Measurements from ENCODE around the gene ABCA2.
A peak's percentile ranks its signal among the peaks of the same experiment; 100 is the strongest.

ABCA2 gene

DNA sequence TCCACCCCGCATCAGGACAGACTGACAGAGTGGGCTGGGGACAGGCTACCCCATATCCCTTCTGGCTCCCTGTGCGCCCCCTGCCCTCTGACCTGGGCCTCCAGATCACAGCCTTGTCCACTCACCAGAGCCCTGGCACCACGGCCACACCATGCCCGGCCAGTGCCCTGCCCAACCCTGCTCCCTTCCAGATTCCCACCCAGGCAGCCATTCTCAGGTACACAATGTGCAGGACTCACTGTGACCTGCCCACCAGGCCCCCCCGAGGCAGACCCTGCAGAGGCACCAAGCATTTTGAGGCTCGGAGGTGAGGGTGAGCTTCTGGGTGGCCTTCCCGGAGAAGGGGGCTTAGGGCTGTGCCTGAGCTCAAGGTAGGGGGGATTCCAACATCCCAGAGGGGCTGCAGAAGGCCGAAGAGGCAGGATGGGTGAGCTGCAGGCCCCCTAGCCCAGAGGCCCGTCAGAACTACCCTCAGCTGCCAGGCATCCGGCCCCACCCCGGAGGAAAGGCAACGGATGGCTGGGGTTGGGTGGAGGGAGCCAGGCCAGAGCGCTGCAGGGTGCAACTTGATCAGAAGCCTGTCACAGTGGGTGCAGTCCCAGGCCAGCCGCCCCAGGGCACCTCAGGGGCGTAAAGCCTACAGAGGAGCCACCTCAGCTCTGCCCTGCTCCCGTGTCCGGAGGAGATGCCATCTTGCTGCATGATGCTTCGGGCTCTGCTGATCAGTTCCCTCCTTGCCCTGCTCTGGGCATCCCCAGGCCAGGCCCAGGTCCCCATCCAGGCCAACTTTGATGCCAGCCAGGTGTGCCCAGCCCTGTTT is 45.6 kb downstream of the ABCA2 start, which contains the start of gene LCNL1:
Gene LCNL1, plus strand, starts transcription at position 762 of the 820 bp plus-strand sequence. CDS start 594 bp downstream, outside the sequence.
- no peak within 1 kb of the TSS for H3K9ac ChIP-seq (ENCODE audit: low read depth, low read length)
- no peak within 1 kb of the TSS for H3K27ac ChIP-seq (ENCODE audit: low read depth, low read length)
- no peaks in the 10 kb centered on the region for H3K36me3 ChIP-seq (ENCODE audit: control insufficient read depth, insufficient read depth, low read length)
- H3K27me3 ChIP-seq (ENCODE audit: control insufficient read depth, insufficient read depth, low read length): peaks cover 28% of the 10 kb centered on the region
- no peaks in the 10 kb centered on the region for H3K9me3 ChIP-seq (ENCODE audit: control insufficient read depth, insufficient read depth, low read length)
- peaks cover 1% of the 10 kb centered on the region; the same call in 1 of the 2 replicates for H3K4me1 ChIP-seq (ENCODE audit: control insufficient read depth, insufficient read depth, low read length)
- no peak within 1 kb of the TSS for H3K4me3 ChIP-seq (ENCODE audit: low read depth, low read length)

GRCh38 chr9:136981588-136982231 is 46.3 kb downstream of the ABCA2 start:
- no peak overlapping the region for H3K4me3 ChIP-seq (ENCODE audit: low read depth, low read length)
- H3K36me3 ChIP-seq (ENCODE audit: control insufficient read depth, insufficient read depth, low read length): no peaks in the 10 kb centered on the region
- H3K9ac ChIP-seq (ENCODE audit: low read depth, low read length): no peak overlapping the region
- peaks cover 5% of the 10 kb centered on the region; the same call in 1 of the 2 replicates for H3K4me1 ChIP-seq (ENCODE audit: control insufficient read depth, insufficient read depth, low read length)
- H3K9me3 ChIP-seq (ENCODE audit: control insufficient read depth, insufficient read depth, low read length): no peaks in the 10 kb centered on the region
- no peak overlapping the region for H3K27ac ChIP-seq (ENCODE audit: low read depth, low read length)
- H3K27me3 ChIP-seq (ENCODE audit: control insufficient read depth, insufficient read depth, low read length): peaks cover 35% of the 10 kb centered on the region

- Histone ChIP-seq H3K9ac (ENCODE audit: low read depth, low read length) (no peak overlapping the region), H3K27ac (ENCODE audit: low read depth, low read length) (no peak overlapping the region), H3K27me3 (ENCODE audit: control insufficient read depth, insufficient read depth, low read length) (peaks cover 30% of the 10 kb centered on the region), H3K9me3 (ENCODE audit: control insufficient read depth, insufficient read depth, low read length) (no peaks in the 10 kb centered on the region), H3K4me3 (ENCODE audit: low read depth, low read length) (no peak overlapping the region), H3K4me1 (ENCODE audit: control insufficient read depth, insufficient read depth, low read length) (peaks cover 5% of the 10 kb centered on the region; the same call in 1 of the 2 replicates), H3K36me3 (ENCODE audit: control insufficient read depth, insufficient read depth, low read length) (no peaks in the 10 kb centered on the region)
Observed at GRCh38 chr9:136980669-136981478, 47.2 kb downstream of the ABCA2 start.

- H3K27me3 ChIP-seq (ENCODE audit: control insufficient read depth, insufficient read depth, low read length): peaks cover 22% of the 10 kb centered on the region
- peaks cover 5% of the 10 kb centered on the region; the same call in 1 of the 2 replicates for H3K4me1 ChIP-seq (ENCODE audit: control insufficient read depth, insufficient read depth, low read length)
- no peak overlapping the region for H3K27ac ChIP-seq (ENCODE audit: low read depth, low read length)
- H3K9me3 ChIP-seq (ENCODE audit: control insufficient read depth, insufficient read depth, low read length): no peaks in the 10 kb centered on the region
- no peak overlapping the region for H3K9ac ChIP-seq (ENCODE audit: low read depth, low read length)
- H3K4me3 ChIP-seq (ENCODE audit: low read depth, low read length): no peak overlapping the region
- H3K36me3 ChIP-seq (ENCODE audit: control insufficient read depth, insufficient read depth, low read length): no peaks in the 10 kb centered on the region
Observed at GRCh38 chr9:136979769-136980587, 48.1 kb downstream of the ABCA2 start.

GRCh38 chr9:136978865-136979544 is 49.0 kb downstream of the ABCA2 start:
- Histone ChIP-seq H3K9ac (ENCODE audit: low read depth, low read length) (no peak overlapping the region), H3K36me3 (ENCODE audit: control insufficient read depth, insufficient read depth, low read length) (no peaks in the 10 kb centered on the region), H3K4me1 (ENCODE audit: control insufficient read depth, insufficient read depth, low read length) (peaks cover 5% of the 10 kb centered on the region; the same call in 1 of the 2 replicates), H3K27me3 (ENCODE audit: control insufficient read depth, insufficient read depth, low read length) (peaks cover 15% of the 10 kb centered on the region), H3K4me3 (ENCODE audit: low read depth, low read length) (peak overlapping the region; percentile 29; the same call in 1 of the 2 replicates), H3K27ac (ENCODE audit: low read depth, low read length) (no peak overlapping the region), H3K9me3 (ENCODE audit: control insufficient read depth, insufficient read depth, low read length) (no peaks in the 10 kb centered on the region)

DNA sequence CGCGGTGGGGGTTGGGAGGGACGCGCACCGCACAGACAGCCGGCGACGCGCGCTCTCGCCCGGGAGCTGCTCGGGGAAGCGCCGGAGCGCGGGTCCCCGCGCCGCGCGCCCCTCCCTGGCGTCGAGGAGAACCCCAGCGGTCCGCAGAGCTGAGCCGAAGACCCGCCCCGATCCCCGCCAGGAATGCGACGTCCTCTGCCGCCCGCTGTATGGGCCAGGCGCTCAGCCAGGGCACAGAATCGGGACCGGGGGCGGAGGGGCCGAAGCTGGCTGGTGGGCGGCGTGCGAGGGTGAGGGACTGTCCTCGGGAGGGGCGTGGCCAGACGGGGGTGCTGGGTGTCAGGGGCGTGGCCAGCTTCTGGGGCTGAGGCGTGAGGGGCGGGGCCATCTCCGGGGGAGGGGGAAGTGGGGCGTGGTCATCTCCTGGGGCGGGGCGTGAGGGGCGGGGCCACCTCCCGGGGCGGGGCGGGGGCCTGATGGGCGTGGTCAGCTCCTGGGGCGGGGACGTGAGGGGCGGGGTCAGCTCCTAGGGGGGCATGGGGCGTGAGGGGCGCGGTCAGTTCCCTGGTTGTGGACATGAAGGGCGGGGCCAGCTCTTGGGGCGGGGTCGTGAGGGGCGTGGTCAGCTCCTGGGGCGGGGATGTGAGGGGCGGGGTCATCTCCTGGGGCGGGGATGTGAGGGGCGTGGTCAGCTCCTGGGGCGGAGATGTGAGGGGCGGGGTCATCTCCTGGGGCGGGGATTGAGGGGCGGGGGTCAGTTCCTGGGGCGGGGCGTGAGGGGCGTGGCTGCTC is 49.8 kb downstream of the ABCA2 start:
- H3K4me3 ChIP-seq (ENCODE audit: low read depth, low read length): peak overlapping the region; percentile 80
- no peaks in the 10 kb centered on the region for H3K36me3 ChIP-seq (ENCODE audit: control insufficient read depth, insufficient read depth, low read length)
- H3K9me3 ChIP-seq (ENCODE audit: control insufficient read depth, insufficient read depth, low read length): no peaks in the 10 kb centered on the region
- H3K27me3 ChIP-seq (ENCODE audit: control insufficient read depth, insufficient read depth, low read length): peaks cover 10% of the 10 kb centered on the region
- H3K27ac ChIP-seq (ENCODE audit: low read depth, low read length): no peak overlapping the region
- H3K9ac ChIP-seq (ENCODE audit: low read depth, low read length): no peak overlapping the region
- peaks cover 5% of the 10 kb centered on the region; the same call in 1 of the 2 replicates for H3K4me1 ChIP-seq (ENCODE audit: control insufficient read depth, insufficient read depth, low read length)

DNA sequence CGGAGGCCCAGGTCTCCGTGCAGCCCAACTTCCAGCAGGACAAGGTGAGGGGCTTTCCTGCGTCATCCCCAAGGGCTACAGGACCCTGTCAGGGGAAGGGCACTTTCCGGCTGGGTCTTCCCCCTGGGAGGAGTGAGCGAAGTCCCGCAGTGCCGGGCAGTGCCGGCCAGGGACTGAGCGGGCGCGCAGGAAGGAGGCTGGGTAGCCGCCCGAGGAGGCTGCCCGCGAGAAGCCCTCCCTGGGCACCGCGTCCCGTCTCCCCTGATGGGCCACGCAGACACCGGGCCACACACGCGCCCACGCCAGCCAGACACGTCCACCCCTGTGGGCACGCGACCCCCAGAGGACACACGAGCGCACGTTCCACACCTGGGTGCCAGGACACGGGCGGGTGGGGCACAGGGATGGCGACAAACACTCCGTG is 50.4 kb downstream of the ABCA2 start:
- no peaks in the 10 kb centered on the region for H3K36me3 ChIP-seq (ENCODE audit: control insufficient read depth, insufficient read depth, low read length)
- peaks cover 10% of the 10 kb centered on the region for H3K27me3 ChIP-seq (ENCODE audit: control insufficient read depth, insufficient read depth, low read length)
- H3K9ac ChIP-seq (ENCODE audit: low read depth, low read length): no peak overlapping the region
- no peaks in the 10 kb centered on the region for H3K9me3 ChIP-seq (ENCODE audit: control insufficient read depth, insufficient read depth, low read length)
- peak overlapping the region; percentile 80 for H3K4me3 ChIP-seq (ENCODE audit: low read depth, low read length)
- peaks cover 5% of the 10 kb centered on the region; the same call in 1 of the 2 replicates for H3K4me1 ChIP-seq (ENCODE audit: control insufficient read depth, insufficient read depth, low read length)
- no peak overlapping the region for H3K27ac ChIP-seq (ENCODE audit: low read depth, low read length)

- H3K9me3 ChIP-seq (ENCODE audit: control insufficient read depth, insufficient read depth, low read length): no peaks in the 10 kb centered on the region
- H3K9ac ChIP-seq (ENCODE audit: low read depth, low read length): no peak within 1 kb of the TSS
- no peak within 1 kb of the TSS for H3K27ac ChIP-seq (ENCODE audit: low read depth, low read length)
- no peaks in the 10 kb centered on the region for H3K36me3 ChIP-seq (ENCODE audit: control insufficient read depth, insufficient read depth, low read length)
- H3K4me3 ChIP-seq (ENCODE audit: low read depth, low read length): peak within 1 kb of the TSS; percentile 80
- peaks cover 5% of the 10 kb centered on the region; the same call in 1 of the 2 replicates for H3K4me1 ChIP-seq (ENCODE audit: control insufficient read depth, insufficient read depth, low read length)
- peaks cover 10% of the 10 kb centered on the region for H3K27me3 ChIP-seq (ENCODE audit: control insufficient read depth, insufficient read depth, low read length)
Observed at GRCh38 chr9:136977223-136977622, 50.8 kb downstream of the ABCA2 start, which contains the start of gene PTGDS. Gene PTGDS, plus strand, starts transcription at chr9:136977504. Its CDS starts 75 bp downstream, at chr9:136977579.

DNA sequence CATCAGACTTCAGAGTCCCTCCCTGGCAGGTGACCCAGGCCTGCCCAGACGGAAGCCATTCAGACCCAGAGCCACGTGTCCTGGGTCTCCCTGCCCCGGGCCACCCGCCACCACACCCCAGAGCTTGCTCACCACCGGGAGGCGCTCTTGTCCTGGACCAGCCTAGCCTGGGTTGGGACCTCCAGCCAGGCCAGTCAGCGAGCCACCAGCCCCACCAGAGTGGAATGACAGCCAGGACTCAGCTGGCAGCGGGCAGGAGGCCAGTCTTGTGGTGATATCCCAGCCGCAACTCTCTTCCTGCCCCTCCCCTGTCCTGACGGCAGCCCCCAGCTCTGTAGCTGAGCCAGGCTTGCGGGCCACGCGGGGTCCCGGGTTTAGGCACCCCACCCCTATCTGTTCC is 52.4 kb downstream of the ABCA2 start:
- Histone ChIP-seq H3K4me3 (ENCODE audit: low read depth, low read length) (no peak overlapping the region), H3K27me3 (ENCODE audit: control insufficient read depth, insufficient read depth, low read length) (peaks cover 10% of the 10 kb centered on the region), H3K27ac (ENCODE audit: low read depth, low read length) (no peak overlapping the region), H3K4me1 (ENCODE audit: control insufficient read depth, insufficient read depth, low read length) (peaks cover 5% of the 10 kb centered on the region; the same call in 1 of the 2 replicates), H3K36me3 (ENCODE audit: control insufficient read depth, insufficient read depth, low read length) (no peaks in the 10 kb centered on the region), H3K9me3 (ENCODE audit: control insufficient read depth, insufficient read depth, low read length) (no peaks in the 10 kb centered on the region), H3K9ac (ENCODE audit: low read depth, low read length) (no peak overlapping the region)

Data from HUES48 (cell line).